Measurements from ENCODE around the gene DCHS2.

The DCHS2 gene

DNA sequence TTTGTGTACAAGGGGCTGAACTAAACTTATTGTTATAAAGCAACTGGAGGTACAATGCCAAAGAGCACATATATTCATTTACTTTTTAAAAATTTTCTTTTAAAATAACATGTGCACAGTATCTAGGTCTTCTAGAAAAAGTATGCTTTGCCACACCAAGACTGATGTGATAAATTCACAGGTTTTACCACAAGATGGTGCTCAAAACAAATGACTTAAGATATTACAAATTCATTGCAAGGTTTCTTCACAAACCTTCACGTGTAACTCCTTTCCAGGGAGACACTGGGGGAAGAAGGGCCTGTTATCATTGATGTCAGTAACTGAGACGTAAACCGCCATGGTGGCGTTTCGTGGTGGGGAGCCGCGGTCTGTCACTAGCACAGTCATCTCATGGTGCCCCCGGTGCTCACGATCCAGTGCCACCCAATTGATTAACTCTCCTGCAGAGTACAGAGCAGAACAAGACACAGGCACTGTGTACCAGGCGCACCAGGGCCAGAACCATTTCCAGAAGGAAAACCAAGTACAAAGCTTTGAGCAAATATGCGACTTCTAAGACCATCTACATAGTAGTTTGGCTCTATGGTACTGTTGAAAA, 162.2 kb downstream of the DCHS2 start:
- Histone ChIP-seq H3K27ac (replicated peaks; ENCODE audit: low read length) (no peak overlapping the region), H3K9me3 (replicated peaks in 1 of 2; ENCODE audit: control insufficient read depth in 2 of 2, insufficient read depth in 1 of 2, low read depth in 1 of 2, low read length in 2 of 2) (no peaks in the 10 kb centered on the region), H3K23ac (ENCODE audit: low read depth, low read length, poor library complexity) (no peak overlapping the region), H2BK120ac (ENCODE audit: low read depth, low read length) (no peak overlapping the region), H4K91ac (ENCODE audit: low read depth, low read length, poor library complexity) (no peak overlapping the region), H3K4me3 (ENCODE audit: low read length in 2 of 2) (no peak overlapping the region), H3K4ac (ENCODE audit: low read length) (no peak overlapping the region), H3K9ac (ENCODE audit: low read depth, low read length, poor library complexity) (peak overlapping the region; percentile 38), H3K79me1 (ENCODE audit: low read depth, low read length) (no peaks in the 10 kb centered on the region), H3K4me2 (ENCODE audit: insufficient read depth, low read length, poor library complexity, severe bottlenecking) (no peak overlapping the region), H4K8ac (ENCODE audit: low read depth, low read length) (peak overlapping the region; percentile 72), H3K14ac (ENCODE audit: low read length) (no peak overlapping the region), H3K4me1 (ENCODE audit: control insufficient read depth in 2 of 2, insufficient read depth in 1 of 2, low read depth in 1 of 2, low read length in 2 of 2) (no peaks in the 10 kb centered on the region), H2BK5ac (ENCODE audit: low read length) (no peak overlapping the region), H2BK12ac (ENCODE audit: low read length) (no peak overlapping the region), H3K36me3 (replicated peaks in 1 of 2; ENCODE audit: control insufficient read depth in 2 of 2, insufficient read depth in 2 of 2, low read length in 2 of 2) (no peaks in the 10 kb centered on the region), H2AFZ (ENCODE audit: low read length) (no peak overlapping the region), H2AK5ac (ENCODE audit: low read depth, low read length) (no peak overlapping the region), H3K27me3 (ENCODE audit: control insufficient read depth in 3 of 3, insufficient read depth in 3 of 3, low read depth in 1 of 3, low read length in 3 of 3) (peaks cover 0 to 29% (median 0%) of the 10 kb centered on the region in 3 experiments), H3K18ac (ENCODE audit: low read length) (no peak overlapping the region), H2BK15ac (ENCODE audit: low read length) (no peak overlapping the region)
- no CpG with 5 or more reads among the region's 11 CpGs for WGBS, 2 donors (ENCODE audit: extremely low coverage in 2 of 2, insufficient read length in 2 of 2, insufficient replicate concordance in 1 of 2)
- no peak for DNase-seq (ENCODE audit: low spot score)

DNA sequence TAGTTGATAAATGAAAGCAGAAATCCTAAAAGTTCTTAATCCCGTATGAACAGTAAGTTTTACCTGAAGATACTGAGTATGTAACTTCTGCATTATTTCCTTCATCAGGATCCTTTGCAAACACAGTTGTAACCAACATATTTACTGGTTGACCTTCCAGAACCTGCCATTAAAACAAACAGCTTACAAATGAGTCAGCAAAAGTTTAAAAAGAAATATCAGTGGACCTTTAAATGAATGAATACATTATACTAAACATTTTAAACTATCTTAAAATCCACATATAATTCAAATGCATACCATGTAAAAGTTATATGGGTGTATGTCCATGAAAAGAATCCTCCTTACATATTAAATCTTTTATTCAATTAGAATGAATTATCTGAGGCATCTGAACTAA, 163.6 kb downstream of the DCHS2 start:
- H3K23ac ChIP-seq (ENCODE audit: low read depth, low read length, poor library complexity): no peak overlapping the region
- H2AFZ ChIP-seq (ENCODE audit: low read length): no peak overlapping the region
- H3K79me1 ChIP-seq (ENCODE audit: low read depth, low read length): no peaks in the 10 kb centered on the region
- H3K14ac ChIP-seq (ENCODE audit: low read length): no peak overlapping the region
- DNase-seq (ENCODE audit: low spot score): no peak
- H2BK15ac ChIP-seq (ENCODE audit: low read length): no peak overlapping the region
- no peak overlapping the region for H2BK12ac ChIP-seq (ENCODE audit: low read length)
- H2AK5ac ChIP-seq (ENCODE audit: low read depth, low read length): no peak overlapping the region
- no peak overlapping the region for H3K4ac ChIP-seq (ENCODE audit: low read length)
- no peak overlapping the region for H3K4me2 ChIP-seq (ENCODE audit: insufficient read depth, low read length, poor library complexity, severe bottlenecking)
- H3K9me3 ChIP-seq (replicated peaks in 1 of 2; ENCODE audit: control insufficient read depth in 2 of 2, insufficient read depth in 1 of 2, low read depth in 1 of 2, low read length in 2 of 2): no peaks in the 10 kb centered on the region
- no peaks in the 10 kb centered on the region for H3K4me1 ChIP-seq (ENCODE audit: control insufficient read depth in 2 of 2, insufficient read depth in 1 of 2, low read depth in 1 of 2, low read length in 2 of 2)
- H3K4me3 ChIP-seq (ENCODE audit: low read length in 2 of 2): no peak overlapping the region
- H4K8ac ChIP-seq (ENCODE audit: low read depth, low read length): no peak overlapping the region
- WGBS, 2 donors (ENCODE audit: extremely low coverage in 2 of 2, insufficient read length in 2 of 2, insufficient replicate concordance in 1 of 2): no CpG with 5 or more reads among the region's 1 CpG
- no peaks in the 10 kb centered on the region for H3K36me3 ChIP-seq (replicated peaks in 1 of 2; ENCODE audit: control insufficient read depth in 2 of 2, insufficient read depth in 2 of 2, low read length in 2 of 2)
- no peak overlapping the region for H3K27ac ChIP-seq (replicated peaks; ENCODE audit: low read length)
- no peak overlapping the region for H2BK5ac ChIP-seq (ENCODE audit: low read length)
- no peak overlapping the region for H3K18ac ChIP-seq (ENCODE audit: low read length)
- H3K9ac ChIP-seq (ENCODE audit: low read depth, low read length, poor library complexity): no peak overlapping the region
- peaks cover 0 to 16% (median 0%) of the 10 kb centered on the region in 3 experiments for H3K27me3 ChIP-seq (ENCODE audit: control insufficient read depth in 3 of 3, insufficient read depth in 3 of 3, low read depth in 1 of 3, low read length in 3 of 3)
- H2BK120ac ChIP-seq (ENCODE audit: low read depth, low read length): no peak overlapping the region
- H4K91ac ChIP-seq (ENCODE audit: low read depth, low read length, poor library complexity): no peak overlapping the region

DNA sequence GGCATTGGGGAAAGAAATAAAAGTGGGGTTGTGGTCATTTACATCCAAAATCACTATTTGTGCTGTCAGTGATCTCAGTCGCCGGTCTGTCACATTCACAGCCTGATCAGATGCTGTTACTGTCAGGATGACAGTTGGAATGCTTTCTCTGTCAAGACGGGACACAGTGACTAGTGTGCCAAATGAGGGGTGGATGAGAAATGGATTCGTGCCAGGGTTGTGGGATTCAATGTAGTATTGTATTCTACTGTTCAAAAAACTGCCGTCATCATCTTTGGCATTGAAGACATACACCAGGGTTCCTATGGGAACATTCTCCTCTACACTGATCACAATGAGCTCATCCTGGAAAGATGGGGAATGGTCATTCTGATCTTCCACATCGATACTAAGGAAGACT, 171.1 kb downstream of the DCHS2 start:
- H2AFZ ChIP-seq (ENCODE audit: low read length): no peak overlapping the region
- no peaks in the 10 kb centered on the region for H3K4me1 ChIP-seq (ENCODE audit: control insufficient read depth in 2 of 2, insufficient read depth in 1 of 2, low read depth in 1 of 2, low read length in 2 of 2)
- H3K23ac ChIP-seq (ENCODE audit: low read depth, low read length, poor library complexity): no peak overlapping the region
- H2AK5ac ChIP-seq (ENCODE audit: low read depth, low read length): no peak overlapping the region
- no CpG with 5 or more reads among the region's 6 CpGs for WGBS, 2 donors (ENCODE audit: extremely low coverage in 2 of 2, insufficient read length in 2 of 2, insufficient replicate concordance in 1 of 2)
- H3K9me3 ChIP-seq (replicated peaks in 1 of 2; ENCODE audit: control insufficient read depth in 2 of 2, insufficient read depth in 1 of 2, low read depth in 1 of 2, low read length in 2 of 2): peaks cover 0 to 5% of the 10 kb centered on the region in 2 donors
- no peak overlapping the region for H3K27ac ChIP-seq (replicated peaks; ENCODE audit: low read length)
- H3K4me3 ChIP-seq (ENCODE audit: low read length in 2 of 2): no peak overlapping the region
- no peak overlapping the region for H2BK15ac ChIP-seq (ENCODE audit: low read length)
- H3K4me2 ChIP-seq (ENCODE audit: insufficient read depth, low read length, poor library complexity, severe bottlenecking): no peak overlapping the region
- H3K9ac ChIP-seq (ENCODE audit: low read depth, low read length, poor library complexity): no peak overlapping the region
- H2BK12ac ChIP-seq (ENCODE audit: low read length): no peak overlapping the region
- H3K79me1 ChIP-seq (ENCODE audit: low read depth, low read length): no peaks in the 10 kb centered on the region
- no peak overlapping the region for H4K8ac ChIP-seq (ENCODE audit: low read depth, low read length)
- no peak for DNase-seq (ENCODE audit: low spot score)
- H3K18ac ChIP-seq (ENCODE audit: low read length): no peak overlapping the region
- H4K91ac ChIP-seq (ENCODE audit: low read depth, low read length, poor library complexity): no peak overlapping the region
- H3K4ac ChIP-seq (ENCODE audit: low read length): no peak overlapping the region
- H3K36me3 ChIP-seq (replicated peaks in 1 of 2; ENCODE audit: control insufficient read depth in 2 of 2, insufficient read depth in 2 of 2, low read length in 2 of 2): no peaks in the 10 kb centered on the region
- no peaks in the 10 kb centered on the region for H3K27me3 ChIP-seq (ENCODE audit: control insufficient read depth in 3 of 3, insufficient read depth in 3 of 3, low read depth in 1 of 3, low read length in 3 of 3)
- no peak overlapping the region for H2BK5ac ChIP-seq (ENCODE audit: low read length)
- no peak overlapping the region for H2BK120ac ChIP-seq (ENCODE audit: low read depth, low read length)
- peak overlapping the region; percentile 17 for H3K14ac ChIP-seq (ENCODE audit: low read length)

DNA sequence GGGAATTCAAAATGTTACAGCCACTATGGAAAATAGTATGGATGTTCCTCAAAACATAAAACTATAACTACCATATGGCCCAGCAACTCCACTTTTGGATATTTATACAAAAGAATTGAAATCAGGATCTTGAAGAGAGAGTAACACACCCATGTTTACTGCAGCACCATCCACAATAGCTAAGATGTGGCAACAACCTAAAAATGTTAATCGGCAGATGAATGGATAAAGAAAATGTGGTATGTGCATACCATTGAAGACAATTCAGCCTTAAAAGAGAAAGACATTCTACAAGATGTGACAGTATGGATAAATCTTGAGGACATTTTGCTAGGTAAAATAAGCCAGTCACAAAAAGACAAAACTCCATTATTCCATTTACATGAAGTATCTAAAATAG, 171.9 kb downstream of the DCHS2 start:
- no CpG with 5 or more reads among the region's 1 CpG for WGBS, 2 donors (ENCODE audit: extremely low coverage in 2 of 2, insufficient read length in 2 of 2, insufficient replicate concordance in 1 of 2)
- Histone ChIP-seq H3K27ac (replicated peaks; ENCODE audit: low read length) (no peak overlapping the region), H2AK5ac (ENCODE audit: low read depth, low read length) (no peak overlapping the region), H3K23ac (ENCODE audit: low read depth, low read length, poor library complexity) (no peak overlapping the region), H2AFZ (ENCODE audit: low read length) (no peak overlapping the region), H4K91ac (ENCODE audit: low read depth, low read length, poor library complexity) (no peak overlapping the region), H2BK12ac (ENCODE audit: low read length) (no peak overlapping the region), H3K4me2 (ENCODE audit: insufficient read depth, low read length, poor library complexity, severe bottlenecking) (no peak overlapping the region), H3K18ac (ENCODE audit: low read length) (no peak overlapping the region), H3K4me3 (ENCODE audit: low read length in 2 of 2) (no peak overlapping the region), H3K79me1 (ENCODE audit: low read depth, low read length) (no peaks in the 10 kb centered on the region), H3K14ac (ENCODE audit: low read length) (no peak overlapping the region), H3K9ac (ENCODE audit: low read depth, low read length, poor library complexity) (no peak overlapping the region), H3K4me1 (ENCODE audit: control insufficient read depth in 2 of 2, insufficient read depth in 1 of 2, low read depth in 1 of 2, low read length in 2 of 2) (no peaks in the 10 kb centered on the region), H2BK15ac (ENCODE audit: low read length) (no peak overlapping the region), H2BK5ac (ENCODE audit: low read length) (no peak overlapping the region), H2BK120ac (ENCODE audit: low read depth, low read length) (no peak overlapping the region), H3K9me3 (replicated peaks in 1 of 2; ENCODE audit: control insufficient read depth in 2 of 2, insufficient read depth in 1 of 2, low read depth in 1 of 2, low read length in 2 of 2) (peaks cover 0 to 5% of the 10 kb centered on the region in 2 donors), H4K8ac (ENCODE audit: low read depth, low read length) (no peak overlapping the region), H3K36me3 (replicated peaks in 1 of 2; ENCODE audit: control insufficient read depth in 2 of 2, insufficient read depth in 2 of 2, low read length in 2 of 2) (no peaks in the 10 kb centered on the region), H3K4ac (ENCODE audit: low read length) (no peak overlapping the region), H3K27me3 (ENCODE audit: control insufficient read depth in 3 of 3, insufficient read depth in 3 of 3, low read depth in 1 of 3, low read length in 3 of 3) (no peaks in the 10 kb centered on the region)
- DNase-seq (ENCODE audit: low spot score): no peak

Measured in neuronal stem cell (in vitro differentiated cells).